Cerebellar nuclear complex (tissue), 1 donor: ENCODE results near the gene CYTH2.

ENCODE experiments used
- DNase-seq, 2 experiments: peaks; one replicate each; lab custom pipeline; 2025; lab: John Stamatoyannopoulos, UW

CYTH2 gene

GRCh38 chr19:48469289-48469881 lies at the start of gene CYTH2:
CYTH2 (plus strand) TSS chr19:48469369; CDS start chr19:48469508, 139 bp downstream.
- peak in 1 of 2 experiments; percentile 16 for DNase-seq

GRCh38 chr19:48421548-48421947 lies 47.6 kb upstream of the CYTH2 start:
- DNase-seq, result no peak

- no peak for DNase-seq
These were observed 44.4 kb upstream of the CYTH2 start for GRCh38 chr19:48424694-48425219.

GRCh38 chr19:48428670-48429069 lies 40.5 kb upstream of the CYTH2 start:
- DNase-seq, result no peak

GRCh38 chr19:48433337-48433736 lies 35.8 kb upstream of the CYTH2 start:
- DNase-seq, result no peak

- DNase-seq, result no peak
These were observed 32.6 kb upstream of the CYTH2 start for GRCh38 chr19:48436586-48436985.

- DNase-seq, result no peak
These were observed 27.7 kb upstream of the CYTH2 start for GRCh38 chr19:48441360-48442050.

GRCh38 chr19:48442116-48443035 lies 26.8 kb upstream of the CYTH2 start:
- DNase-seq, result no peak

- DNase-seq, result no peak
These were observed 25.9 kb upstream of the CYTH2 start for GRCh38 chr19:48443256-48443655.

GRCh38 chr19:48443731-48444128 lies 25.4 kb upstream of the CYTH2 start:
- no peak for DNase-seq

GRCh38 chr19:48444129-48444935 lies 24.8 kb upstream of the CYTH2 start:
- no peak for DNase-seq

- DNase-seq, result no peak
These were observed 24.3 kb upstream of the CYTH2 start for GRCh38 chr19:48444936-48445200.

- DNase-seq, result no peak
These were observed 23.9 kb upstream of the CYTH2 start for GRCh38 chr19:48445256-48445605.

- DNase-seq, result peak; percentile 85 to 86
These were observed 23.3 kb upstream of the CYTH2 start, which contains the start of gene GRWD1 for GRCh38 chr19:48445606-48446481. GRWD1 (plus strand) TSS chr19:48445983; CDS start chr19:48446006, 23 bp downstream.

- DNase-seq, result no peak
These were observed 22.6 kb upstream of the CYTH2 start for GRCh38 chr19:48446579-48446978.

GRCh38 chr19:48448563-48448962 lies 20.6 kb upstream of the CYTH2 start:
- DNase-seq, result no peak

- DNase-seq, result no peak
These were observed 18.7 kb upstream of the CYTH2 start for GRCh38 chr19:48450441-48450840.

- no peak for DNase-seq
These were observed 18.3 kb upstream of the CYTH2 start for GRCh38 chr19:48450863-48451262.

- DNase-seq, result no peak
These were observed 17.5 kb upstream of the CYTH2 start for GRCh38 chr19:48451624-48452023.

GRCh38 chr19:48452289-48453190 lies 16.6 kb upstream of the CYTH2 start:
- DNase-seq, result no peak
